ENCODE results near the gene RGR. TPM values are rescaled to one million over a fixed set of nuclear protein-coding genes. Genes with fewer than 3 reads are reported as not detected.

RGR gene, protein sequence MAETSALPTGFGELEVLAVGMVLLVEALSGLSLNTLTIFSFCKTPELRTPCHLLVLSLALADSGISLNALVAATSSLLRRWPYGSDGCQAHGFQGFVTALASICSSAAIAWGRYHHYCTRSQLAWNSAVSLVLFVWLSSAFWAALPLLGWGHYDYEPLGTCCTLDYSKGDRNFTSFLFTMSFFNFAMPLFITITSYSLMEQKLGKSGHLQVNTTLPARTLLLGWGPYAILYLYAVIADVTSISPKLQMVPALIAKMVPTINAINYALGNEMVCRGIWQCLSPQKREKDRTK
- total RNA-seq (ENCODE audit: low replicate concordance): not detected in 2 replicates

GRCh38 chr10:84244651-84245270 is at the start of gene RGR:
Gene RGR, plus strand, starts transcription at chr10:84245053. Its CDS starts 38 bp downstream, at chr10:84245091.

GRCh38 chr10:84225427-84226173 is 19.3 kb upstream of the RGR start, which contains the start of gene LRIT2:
Gene LRIT2, minus strand, starts transcription at chr10:84225544. Its CDS starts 24 bp downstream, at chr10:84225520.

DNA sequence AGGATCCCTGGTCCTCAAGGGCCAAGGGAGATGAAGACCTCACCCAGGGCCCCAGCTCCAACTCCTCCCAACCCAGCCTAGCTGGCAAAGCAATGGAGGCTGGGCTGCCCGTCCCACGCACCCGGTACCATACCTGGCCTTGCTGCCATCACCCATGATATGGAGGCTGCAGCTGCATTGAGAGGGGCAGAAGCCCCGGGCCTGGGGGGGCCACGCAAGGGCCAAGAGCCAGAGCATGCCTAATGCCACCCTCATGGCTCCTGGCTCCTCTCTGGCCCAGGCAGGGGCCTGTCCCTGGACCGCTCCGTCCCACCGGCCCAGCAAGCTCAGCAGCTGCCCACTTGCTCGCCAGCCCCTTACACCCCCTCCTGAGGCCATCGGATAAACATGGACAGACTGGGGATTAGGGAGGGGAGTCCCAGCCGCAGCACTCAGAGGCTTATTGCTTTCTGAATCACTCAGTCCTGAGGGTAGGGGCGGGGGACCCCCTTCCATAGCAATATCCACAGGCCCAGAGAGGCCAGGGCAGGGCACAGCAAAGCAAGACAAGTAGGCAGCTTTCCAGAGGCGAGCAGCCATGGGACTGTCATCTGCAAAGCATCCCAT is 3.6 kb upstream of the RGR start, which contains the start of gene LRIT1:
LRIT1 (minus strand) TSS at position 362 of the 606 bp plus-strand sequence; CDS start at position 255, 107 bp downstream.

Other genes with a start within 250 kb of the RGR start
- 134 and 172 TPM in 2 replicates for gene GHITM, start 105.5 kb upstream of the RGR start, total RNA-seq (ENCODE audit: low replicate concordance)
- gene GPR15LG, start 71.3 kb upstream of the RGR start, total RNA-seq (ENCODE audit: low replicate concordance): not detected in 2 replicates
- not detected in 2 replicates for gene CDHR1, start 50.5 kb upstream of the RGR start, total RNA-seq (ENCODE audit: low replicate concordance)
- gene LRIT2, start 19.5 kb upstream of the RGR start, total RNA-seq (ENCODE audit: low replicate concordance): not detected in 2 replicates
- gene LRIT1, start 3.5 kb upstream of the RGR start, total RNA-seq (ENCODE audit: low replicate concordance): not detected in 2 replicates
- 23.2 and 24.6 TPM in 2 replicates for gene CCSER2, start 83.5 kb downstream of the RGR start, total RNA-seq (ENCODE audit: low replicate concordance)